Tibial nerve (tissue), 4 donors: ENCODE data around the gene ARHGAP15.

ENCODE experiments used
- CTCF ChIP-seq, 5 experiments: fragments of 200-600 bp in 3 of 5; fragments of 450-650 bp in 2 of 5; sonication (generic) in 3 of 5; IDR thresholded peaks; one replicate each; pipeline ENCODE4 v1.5.1; 2016 to 2019; ENCODE audit warnings: antibody characterized with exemption in 5 of 5, mild to moderate bottlenecking in 3 of 5, moderate library complexity in 2 of 5
- EP300 ChIP-seq, 2 donors: sonication (generic); formaldehyde crosslinking; IDR thresholded peaks; one replicate each; pipeline ENCODE4 v1.6.1; 2017; ENCODE audit warnings: antibody characterized with exemption in 2 of 2, mild to moderate bottlenecking in 1 of 2
- POLR2A ChIP-seq, 2 donors: fragments of 450-650 bp; IDR thresholded peaks; one replicate each; pipeline ENCODE4 v1.6.1; 2017; ENCODE audit warnings: antibody characterized with exemption in 2 of 2, mild to moderate bottlenecking in 2 of 2, moderate library complexity in 2 of 2

GRCh38 chr2:143181494-143181893 lies 52.3 kb downstream of the ARHGAP15 start:
- TF ChIP-seq CTCF (IDR thresholded peaks at IDR 0.05) (no peak), POLR2A (IDR thresholded peaks at IDR 0.05) (no peak), EP300 (IDR thresholded peaks at IDR 0.05) (no peak)
